WTC11 (cell line): ENCODE data around the gene PPP1R3F. TPM values are rescaled to one million over a fixed set of nuclear protein-coding genes. Genes with fewer than 3 reads are reported as not detected.
"Not testable (repeated sequence)": the region's sequence is repeated elsewhere in the genome, so short reads cannot be mapped to it uniquely, and the experiment has no call there.

Experiments
- ATAC-seq: fragments of 200-7000 bp; cut with Tn5 transposase; 2 replicates; pipeline ENCODE4 v1.10.0; 2021; ENCODE audit warnings: mild to moderate bottlenecking, moderate library complexity
- CTCF ChIA-PET: fragments of 300-600 bp; sonication (Branson Sonifier 250); formaldehyde crosslinking; loops from one replicate; lab custom pipeline; 2021; ENCODE audit warnings: antibody characterized with exemption; lab: Charles Lee
- POLR2A ChIA-PET: fragments of 350-600 bp; sonication (Branson Sonifier 250); formaldehyde crosslinking; loops from one replicate; lab custom pipeline; 2021; ENCODE audit warnings: antibody characterized with exemption; lab: Charles Lee
- DNase-seq: peaks from one replicate; pipeline ENCODE4 v3.0.0; 2021; ENCODE audit warnings: low spot score
- H3K27ac Mint-ChIP-seq: 2 replicates; pipeline ENCODE4 v1.8.0; 2021; ENCODE audit warnings: mixed read lengths
- H3K27me3 Mint-ChIP-seq: 2 replicates; pipeline ENCODE4 v1.8.0; 2021; ENCODE audit warnings: low read depth, mild to moderate bottlenecking, moderate library complexity, mixed read lengths
- H3K36me3 Mint-ChIP-seq: 2 replicates; pipeline ENCODE4 v1.8.0; 2021; ENCODE audit warnings: mixed read lengths
- H3K4me1 Mint-ChIP-seq: 2 replicates; pipeline ENCODE4 v1.8.0; 2022; ENCODE audit warnings: mixed read lengths
- H3K4me3 Mint-ChIP-seq: 2 replicates; pipeline ENCODE4 v1.8.0; 2021; ENCODE audit warnings: mild to moderate bottlenecking, moderate library complexity, mixed read lengths
- H3K9me3 Mint-ChIP-seq: 2 replicates; pipeline ENCODE4 v1.8.0; 2021; ENCODE audit warnings: mixed read lengths
- AFF4 ChIP-seq: sonication (generic); formaldehyde crosslinking; IDR thresholded peaks from 2 replicates; pipeline ENCODE4 v1.8.1; 2023; ENCODE audit warnings: mild to moderate bottlenecking, missing genetic modification reagents, borderline replicate concordance
- AR ChIP-seq: fragments of 250-450 bp; sonication (Bioruptor Pico); IDR thresholded peaks from 2 replicates; pipeline ENCODE4 v1.9.0; 2021; ENCODE audit warnings: mild to moderate bottlenecking
- ATF1 ChIP-seq: sonication (generic); formaldehyde crosslinking; IDR thresholded peaks from 2 replicates; pipeline ENCODE4 v1.8.1; 2023; ENCODE audit warnings: mild to moderate bottlenecking, moderate library complexity, missing genetic modification reagents
- ATF3 ChIP-seq: sonication (generic); formaldehyde crosslinking; conservative IDR thresholded peaks from 2 replicates; pipeline ENCODE4 v1.8.1; 2022; ENCODE audit warnings: mild to moderate bottlenecking, missing genetic modification reagents
- CBFB ChIP-seq: sonication (generic); formaldehyde crosslinking; IDR thresholded peaks from 2 replicates; pipeline ENCODE4 v1.8.1; 2022; ENCODE audit warnings: mild to moderate bottlenecking, low read depth, missing genetic modification reagents
- CDX4 ChIP-seq: fragments of 250-450 bp; sonication (Bioruptor Pico); IDR thresholded peaks from 2 replicates; pipeline ENCODE4 v1.9.0; 2021; ENCODE audit warnings: moderate library complexity, mild to moderate bottlenecking, inconsistent platforms, borderline replicate concordance
- ELF4 ChIP-seq: sonication (generic); formaldehyde crosslinking; IDR thresholded peaks from 2 replicates; pipeline ENCODE4 v1.8.1; 2022; ENCODE audit warnings: low read depth, mild to moderate bottlenecking, moderate library complexity, missing genetic modification reagents
- ERG ChIP-seq: fragments of 250-450 bp; sonication (Bioruptor Pico); IDR thresholded peaks from 2 replicates; pipeline ENCODE4 v1.8.0; 2021; ENCODE audit warnings: mild to moderate bottlenecking
- IRF1 ChIP-seq: sonication (generic); formaldehyde crosslinking; IDR thresholded peaks from 2 replicates; pipeline ENCODE4 v1.8.0; 2023; ENCODE audit warnings: missing genetic modification reagents
- NFYB ChIP-seq: sonication (generic); formaldehyde crosslinking; conservative IDR thresholded peaks from 2 replicates; pipeline ENCODE4 v1.8.0; 2022; ENCODE audit warnings: low read depth, missing genetic modification reagents
- NR3C1 ChIP-seq: sonication (generic); formaldehyde crosslinking; conservative IDR thresholded peaks from 2 replicates; pipeline ENCODE4 v1.8.1; 2023; ENCODE audit warnings: low read depth, mild to moderate bottlenecking, missing genetic modification reagents
- USF1 ChIP-seq: sonication (generic); formaldehyde crosslinking; IDR thresholded peaks from 2 replicates; pipeline ENCODE4 v1.8.0; 2022; ENCODE audit warnings: mild to moderate bottlenecking, missing genetic modification reagents
- USF2 ChIP-seq: sonication (generic); formaldehyde crosslinking; IDR thresholded peaks from 2 replicates; pipeline ENCODE4 v1.8.1; 2023; ENCODE audit warnings: mild to moderate bottlenecking, missing genetic modification reagents, moderate library complexity
- ZBTB43 ChIP-seq: sonication (generic); formaldehyde crosslinking; IDR thresholded peaks from 2 replicates; pipeline ENCODE4 v1.8.1; 2023; ENCODE audit warnings: mild to moderate bottlenecking, missing genetic modification reagents
- ZNF121 ChIP-seq: sonication (generic); formaldehyde crosslinking; IDR thresholded peaks from 2 replicates; pipeline ENCODE4 v1.8.0; 2023; ENCODE audit warnings: missing genetic modification reagents
- ZNF317 ChIP-seq: sonication (generic); formaldehyde crosslinking; IDR thresholded peaks from 2 replicates; pipeline ENCODE4 v1.8.1; 2023; ENCODE audit warnings: low read depth, mild to moderate bottlenecking, moderate library complexity, missing genetic modification reagents, borderline replicate concordance
- total RNA-seq: library from RNA; stranded (reverse); gene quantifications from 3 replicates; pipeline ENCODE4 v1.2.3, GENCODE V29; 2021

Gene PPP1R3F
- total RNA-seq, 1 experiment from 2014 or later: 7.0 TPM

GRCh38 chrX:49292400-49293362 is 23.1 kb downstream of the PPP1R3F start (continued):
- TF ChIP-seq ZNF317 (CRISPR knock-in tag) (no peak), ATF1 (CRISPR knock-in tag) (no peak), AFF4 (CRISPR knock-in tag) (no peak), ATF3 (CRISPR knock-in tag) (no peak), ZNF121 (CRISPR knock-in tag) (no peak), ELF4 (CRISPR knock-in tag) (no peak), USF1 (CRISPR knock-in tag) (no peak), NR3C1 (CRISPR knock-in tag) (no peak), USF2 (CRISPR knock-in tag) (no peak)

GRCh38 chrX:49299293-49299692 is 29.7 kb downstream of the PPP1R3F start:
- H3K27ac Mint-ChIP-seq, H3K4me3 Mint-ChIP-seq, ATAC-seq, H3K9me3 Mint-ChIP-seq, DNase-seq, H3K36me3 Mint-ChIP-seq, CTCF ChIA-PET, H3K4me1 Mint-ChIP-seq, H3K27me3 Mint-ChIP-seq: not testable (repeated sequence)
- POLR2A ChIA-PET: interaction anchor here (0.9 kb wide), 1 partner anchor 10 kb away, joined by 3 read pairs; no protein-coding TSS in a partner anchor

- DNase-seq: no peak
- no peak for ATAC-seq
- ChIA-PET CTCF (no interaction called here), POLR2A (no interaction called here)
- Mint-ChIP-seq H3K36me3 (no peaks in the 10 kb centered on the region), H3K27ac (no peak overlapping the region), H3K4me3 (no peak overlapping the region), H3K27me3 (no peaks in the 10 kb centered on the region; the same call in 1 of the 2 replicates), H3K9me3 (no peaks in the 10 kb centered on the region), H3K4me1 (peaks cover 7% of the 10 kb centered on the region; the same call in 1 of the 2 replicates)
- TF ChIP-seq AR (CRISPR knock-in tag) (no peak), NFYB (CRISPR knock-in tag) (no peak), IRF1 (CRISPR knock-in tag) (no peak), CBFB (no peak), CDX4 (CRISPR knock-in tag) (no peak), ERG (CRISPR knock-in tag) (no peak), ZBTB43 (CRISPR knock-in tag) (no peak)
Observed at GRCh38 chrX:49300703-49301102, 31.1 kb downstream of the PPP1R3F start.
